ENCODE measurements around the gene HMCN2. TPM values are rescaled to one million over a fixed set of nuclear protein-coding genes. Genes with fewer than 3 reads are reported as not detected.

Gene HMCN2
- total RNA-seq, 6 experiments from 2014 or later = 0.31 to 2.0 (median 1.1) TPM

DNA sequence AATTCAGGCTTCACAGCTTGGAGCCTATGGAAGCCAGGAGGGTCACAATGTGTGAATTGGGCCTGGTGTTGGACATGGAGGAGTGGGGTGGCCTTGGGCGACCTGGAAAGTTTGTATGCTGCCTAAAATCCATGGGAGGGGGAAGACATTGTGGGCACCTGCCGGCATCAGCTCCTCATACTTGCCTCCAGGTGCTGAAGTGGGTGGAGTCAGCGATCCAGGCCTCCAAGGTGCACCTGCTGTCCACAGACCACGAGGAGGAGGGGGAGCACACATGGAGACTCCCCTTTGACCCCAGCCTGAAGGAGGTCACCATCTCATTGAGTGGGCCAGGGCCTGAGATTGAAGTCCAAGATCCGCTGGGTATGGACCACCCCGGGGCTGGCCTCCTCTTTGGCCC lies 29.1 kb downstream of the HMCN2 start:
- intact Hi-C loops (cut with DNase I) = no loop called here
- no peak for DNase-seq
- no peak overlapping the region for H3K4me3 ChIP-seq
- no peaks in the 10 kb centered on the region for H3K27me3 ChIP-seq
- no peaks in the 10 kb centered on the region for H3K9me3 ChIP-seq
- WGBS (ENCODE audit: insufficient coverage, low coverage, low lambda C conversion rate, missing lambda C conversion rate) = 67% methylated on average over 3 of the region's 6 CpGs
- H3K4me1 ChIP-seq = no peaks in the 10 kb centered on the region
- H3K36me3 ChIP-seq = no peaks in the 10 kb centered on the region
- TF ChIP-seq CTCF (IDR thresholded peaks at IDR 0.05) (no peak), POLR2A (IDR thresholded peaks at IDR 0.05) (no peak)
- no peak for ATAC-seq
- H3K27ac ChIP-seq = no peak overlapping the region

GRCh38 chr9:130295431-130295830 lies 29.9 kb downstream of the HMCN2 start:
- ATAC-seq = no peak
- H3K4me3 ChIP-seq = no peak overlapping the region
- intact Hi-C loops (cut with DNase I) = no loop called here
- no peak for DNase-seq
- H3K36me3 ChIP-seq = no peaks in the 10 kb centered on the region
- TF ChIP-seq POLR2A (IDR thresholded peaks at IDR 0.05) = no peak
- no peak for TF ChIP-seq CTCF (IDR thresholded peaks at IDR 0.05)
- no peaks in the 10 kb centered on the region for H3K27me3 ChIP-seq
- no peaks in the 10 kb centered on the region for H3K9me3 ChIP-seq
- no peaks in the 10 kb centered on the region for H3K4me1 ChIP-seq
- no peak overlapping the region for H3K27ac ChIP-seq
- WGBS (ENCODE audit: insufficient coverage, low coverage, low lambda C conversion rate, missing lambda C conversion rate) = 50% methylated on average over 2 of the region's 11 CpGs

- Histone ChIP-seq H3K27ac (no peak overlapping the region), H3K27me3 (no peaks in the 10 kb centered on the region), H3K4me1 (no peaks in the 10 kb centered on the region), H3K9me3 (no peaks in the 10 kb centered on the region), H3K36me3 (no peaks in the 10 kb centered on the region), H3K4me3 (no peak overlapping the region)
- DNase-seq = no peak
- intact Hi-C loops (cut with DNase I) = no loop called here
- TF ChIP-seq POLR2A (IDR thresholded peaks at IDR 0.05) (no peak), CTCF (IDR thresholded peaks at IDR 0.05) (no peak)
- no peak for ATAC-seq
- no CpG with 5 or more reads among the region's 10 CpGs for WGBS (ENCODE audit: insufficient coverage, low coverage, low lambda C conversion rate, missing lambda C conversion rate)
These were observed 30.6 kb downstream of the HMCN2 start for GRCh38 chr9:130295945-130296782.

DNA sequence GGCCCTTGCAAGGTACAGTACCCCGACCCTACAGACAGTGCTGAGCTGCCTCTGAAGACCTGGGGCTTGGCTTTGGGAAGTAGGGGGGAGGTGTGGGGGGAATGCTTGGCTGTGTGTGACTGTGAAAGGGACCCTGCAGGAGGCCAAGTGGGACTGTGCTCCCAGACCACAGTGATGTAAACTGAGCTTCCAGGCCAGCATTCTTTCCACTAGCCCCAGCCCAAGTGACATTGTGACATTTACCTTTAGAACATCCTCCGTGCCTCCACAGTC lies 31.2 kb downstream of the HMCN2 start:
- no peak for DNase-seq
- intact Hi-C loops (cut with DNase I) = no loop called here
- ATAC-seq = no peak
- no peaks in the 10 kb centered on the region for H3K9me3 ChIP-seq
- no peaks in the 10 kb centered on the region for H3K36me3 ChIP-seq
- no peak for TF ChIP-seq CTCF (IDR thresholded peaks at IDR 0.05)
- no peak for TF ChIP-seq POLR2A (IDR thresholded peaks at IDR 0.05)
- WGBS (ENCODE audit: insufficient coverage, low coverage, low lambda C conversion rate, missing lambda C conversion rate) = 33% methylated on average over 1 of the region's 2 CpGs
- H3K27me3 ChIP-seq = no peaks in the 10 kb centered on the region
- H3K27ac ChIP-seq = no peak overlapping the region
- no peaks in the 10 kb centered on the region for H3K4me1 ChIP-seq
- no peak overlapping the region for H3K4me3 ChIP-seq

All from right lobe of liver (tissue), 6 donors.